Renal cortical epithelial cell (primary cell): ENCODE results near the gene DIP2C. TPM values are rescaled to one million over a fixed set of nuclear protein-coding genes. Genes with fewer than 3 reads are reported as not detected.
"Not testable (repeated sequence)": the region's sequence is repeated elsewhere in the genome, so short reads cannot be mapped to it uniquely, and the experiment has no call there.

Experiments
- DNase-seq: peaks from one replicate; pipeline ENCODE4 v3.0.0-alpha.2; 2011; ENCODE audit warnings: low read depth
- total RNA-seq: library from RNA; depleted of rRNA; stranded (reverse); fragments of >200 nt; gene quantifications from 2 replicates; pipeline ENCODE4 v1.2.3, GENCODE V29; 2014

DIP2C gene
- total RNA-seq, 1 donor from 2014 or later: 14.4 TPM

- no peak for DNase-seq
Observed at GRCh38 chr10:534047-534566, 155.4 kb downstream of the DIP2C start.

GRCh38 chr10:533611-534010, 155.9 kb downstream of the DIP2C start:
- no peak for DNase-seq

DNA sequence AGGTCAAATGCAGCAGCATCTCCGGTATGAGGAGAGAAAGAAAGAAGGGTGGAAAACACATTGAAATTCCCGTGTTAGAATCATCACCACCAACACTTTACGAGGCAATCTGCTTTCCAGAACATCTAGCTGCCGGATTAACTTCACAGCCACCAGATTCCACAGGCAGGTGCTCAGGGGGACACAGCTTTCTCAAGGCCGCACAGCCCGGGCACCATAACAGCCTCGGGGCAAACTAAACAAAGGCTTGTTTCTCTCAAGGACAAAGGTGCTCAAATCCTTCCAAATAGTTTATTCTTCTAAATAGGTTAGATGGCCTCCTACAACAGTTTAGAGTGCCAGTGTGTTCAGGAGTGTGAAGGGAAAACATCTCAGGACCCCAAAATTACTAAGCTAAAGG, 156.3 kb downstream of the DIP2C start:
- DNase-seq: no peak

DNA sequence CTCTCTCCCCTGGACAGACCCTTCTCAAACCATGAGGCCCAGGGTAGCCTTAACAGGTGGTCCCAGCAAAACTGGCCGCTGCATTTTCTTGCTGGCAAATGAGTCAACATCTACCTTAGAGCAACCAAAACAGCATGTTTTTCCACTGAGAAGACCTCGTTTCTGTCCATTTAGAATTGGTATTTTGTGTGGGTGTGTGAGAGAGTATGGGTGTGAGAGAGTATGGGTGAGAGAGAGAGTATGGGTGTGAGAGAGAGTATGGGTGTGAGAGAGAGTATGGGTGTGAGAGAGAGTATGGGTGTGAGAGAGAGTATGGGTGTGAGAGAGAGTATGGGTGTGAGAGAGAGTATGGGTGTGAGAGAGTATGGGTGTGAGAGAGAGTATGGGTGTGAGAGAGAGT, 157.1 kb downstream of the DIP2C start:
- DNase-seq: not testable (repeated sequence)

- DNase-seq: no peak
Observed at GRCh38 chr10:531541-531940, 157.9 kb downstream of the DIP2C start.

GRCh38 chr10:530717-531116, 158.8 kb downstream of the DIP2C start:
- no peak for DNase-seq

DNA sequence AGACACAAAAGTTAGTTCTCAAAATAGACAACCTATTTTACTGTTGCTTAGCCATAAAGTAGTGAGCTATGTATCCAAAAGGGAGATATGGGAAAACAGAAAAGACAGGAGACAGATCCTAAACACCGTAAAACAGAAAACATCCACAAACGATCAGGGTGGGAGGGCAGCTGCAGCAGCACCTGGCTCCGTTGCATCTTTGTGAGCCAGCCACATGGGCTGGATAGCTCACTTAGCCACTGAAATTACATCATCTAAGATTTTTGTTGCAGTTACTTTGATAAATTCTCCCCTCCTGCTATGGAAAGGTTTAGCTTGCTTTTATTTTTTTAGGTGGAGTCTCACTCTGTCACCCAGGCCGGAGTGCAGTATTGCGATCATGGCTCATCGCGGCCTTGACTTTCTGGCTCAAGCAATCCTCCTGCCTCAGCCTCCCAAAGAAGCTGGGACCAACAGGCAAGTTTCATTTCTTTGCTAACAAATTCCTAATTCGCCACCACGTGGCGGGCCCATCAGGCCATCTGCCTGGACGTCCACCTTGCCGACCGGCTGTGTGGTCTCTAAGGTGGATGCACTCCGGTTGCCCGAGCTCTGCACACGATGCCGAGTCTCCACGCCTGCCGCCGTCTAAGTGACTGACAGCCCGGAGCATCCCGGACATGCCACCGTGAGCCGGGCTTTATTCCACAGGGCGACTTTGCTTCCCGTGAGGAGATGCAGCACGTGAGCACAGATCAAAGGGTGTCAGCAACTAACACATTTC, 159.8 kb downstream of the DIP2C start:
- no peak for DNase-seq

GRCh38 chr10:528173-529165, 161.0 kb downstream of the DIP2C start:
- DNase-seq: no peak

- no peak for DNase-seq
Observed at GRCh38 chr10:527416-527815, 162.1 kb downstream of the DIP2C start.

GRCh38 chr10:526651-527312, 162.7 kb downstream of the DIP2C start:
- no peak for DNase-seq

DNA sequence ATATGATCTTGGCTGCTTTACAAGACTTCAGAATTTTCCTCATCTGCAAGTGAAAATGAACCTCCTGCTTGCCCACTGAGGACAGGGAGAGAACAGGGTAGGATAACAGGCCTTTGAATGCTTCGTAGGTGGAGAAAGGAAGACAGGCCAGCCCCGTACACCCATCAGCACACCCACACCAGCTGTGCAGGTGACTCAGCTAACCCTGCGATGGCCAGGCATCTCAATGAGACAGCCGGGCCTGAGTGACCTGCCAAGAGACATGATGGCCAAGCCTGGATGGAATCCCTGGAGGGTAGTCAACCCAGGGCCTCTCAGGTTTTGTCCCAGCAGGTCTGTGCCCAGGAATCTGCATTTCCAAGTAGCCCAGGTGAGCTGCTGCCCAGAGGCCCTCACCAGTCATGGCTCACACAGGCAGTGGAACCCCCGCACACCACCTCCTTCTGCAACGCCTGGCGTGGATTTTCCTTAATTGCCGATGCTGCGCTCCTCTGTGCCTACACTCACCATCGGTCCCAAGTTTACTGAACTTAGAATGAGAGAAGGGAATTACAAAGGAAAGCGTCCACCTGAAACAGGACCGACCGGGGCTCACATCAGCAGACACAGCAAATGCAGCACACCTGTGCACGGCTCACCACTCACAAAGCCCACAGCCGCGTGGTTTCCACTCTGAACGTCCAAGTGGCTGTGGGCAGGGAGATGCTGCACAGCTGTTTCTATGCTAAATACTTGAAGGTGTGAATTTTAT, 163.7 kb downstream of the DIP2C start:
- no peak for DNase-seq

GRCh38 chr10:523925-524324, 165.5 kb downstream of the DIP2C start:
- DNase-seq: no peak

- DNase-seq: no peak
Observed at GRCh38 chr10:522350-522749, 167.1 kb downstream of the DIP2C start.

- no peak for DNase-seq
Observed at GRCh38 chr10:521261-522250, 167.9 kb downstream of the DIP2C start.

GRCh38 chr10:520402-520787, 169.1 kb downstream of the DIP2C start:
- DNase-seq: no peak

GRCh38 chr10:519716-520401, 169.6 kb downstream of the DIP2C start:
- no peak for DNase-seq

DNA sequence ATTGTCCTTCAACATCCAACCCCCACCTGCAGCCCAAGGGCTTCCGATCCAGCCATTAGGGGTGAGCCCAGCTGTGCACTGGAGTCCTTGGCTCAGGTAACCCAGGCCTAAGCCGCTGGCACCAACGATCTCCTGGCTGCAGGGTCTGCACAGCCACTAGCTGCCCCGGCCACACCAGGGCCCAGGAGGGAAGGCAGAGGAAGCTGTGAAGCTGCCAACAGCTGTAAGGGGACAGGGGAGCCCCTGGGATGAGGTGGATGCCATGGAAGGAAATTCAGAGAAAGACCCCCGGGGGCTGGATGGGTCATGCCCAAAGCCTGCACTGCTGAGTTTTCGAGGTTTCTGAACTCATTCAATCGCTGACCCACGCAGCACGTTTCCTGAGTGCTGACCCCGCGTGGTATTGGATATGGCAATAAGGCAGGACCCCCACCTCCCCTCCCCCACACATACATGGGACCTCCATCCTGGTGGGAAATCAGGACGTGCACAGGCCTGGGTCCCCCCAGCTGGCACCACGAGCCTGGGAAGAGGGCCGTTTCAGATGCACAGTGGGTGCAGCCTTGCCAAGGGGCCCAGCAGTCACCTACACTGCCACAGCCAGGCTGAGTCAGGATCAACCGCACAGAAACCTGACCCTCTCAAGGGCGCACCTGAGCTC, 170.3 kb downstream of the DIP2C start:
- DNase-seq: no peak

DNA sequence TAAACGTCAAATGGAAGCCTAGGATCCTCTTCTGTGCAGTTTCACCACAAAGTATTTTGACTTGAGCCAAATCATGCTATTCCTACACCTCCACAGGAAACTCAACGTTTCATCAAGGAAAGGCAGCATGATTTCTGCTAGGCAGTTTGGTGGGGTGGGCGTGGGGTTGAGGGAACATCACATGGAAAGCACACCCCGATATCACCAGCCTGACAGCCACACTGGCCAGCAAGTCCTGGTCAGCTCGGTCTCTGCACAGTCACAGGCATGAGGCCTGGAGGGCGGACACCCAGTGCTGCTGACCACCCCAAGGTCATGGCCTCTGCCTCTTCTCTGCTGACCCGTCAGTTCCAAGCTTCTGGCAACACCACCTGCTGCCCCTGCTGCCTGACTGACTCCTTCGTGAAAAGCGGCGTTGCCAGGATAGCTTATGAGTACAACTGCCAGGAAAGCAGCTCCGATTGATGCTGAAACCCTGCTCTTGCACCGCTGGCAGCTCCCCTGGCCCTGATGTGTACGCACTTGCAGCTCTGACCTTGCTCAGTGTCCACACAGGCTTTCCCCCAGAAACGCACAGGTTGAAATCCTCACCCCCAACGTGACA, 171.5 kb downstream of the DIP2C start:
- DNase-seq: no peak
